ENCODE results near the gene GIMAP5. TPM values are rescaled to one million over a fixed set of nuclear protein-coding genes. Genes with fewer than 3 reads are reported as not detected.

Gene GIMAP5
- polyA plus RNA-seq, 1 of the 3 experiments (the other 2 are of a cell fraction): not detected

DNA sequence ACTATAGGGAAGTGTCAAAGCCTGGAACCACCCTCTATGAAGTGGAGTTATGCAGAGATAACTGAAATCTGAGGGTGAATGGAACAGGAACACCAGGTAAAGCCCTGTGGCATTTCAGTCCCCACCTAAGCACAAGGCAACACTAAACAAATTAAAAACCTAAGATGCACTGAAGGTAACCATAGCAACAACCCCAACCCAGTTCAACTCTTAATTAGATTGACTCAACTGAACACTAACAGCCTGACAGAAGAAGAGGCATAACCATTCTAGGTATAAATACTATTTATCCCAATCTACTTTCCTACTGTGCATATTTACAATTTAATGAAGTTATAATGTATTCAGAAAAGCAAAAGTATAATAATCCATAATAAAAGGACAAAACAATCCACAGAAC is 9.2 kb upstream of the GIMAP5 start (continued):
- TF ChIP-seq, protein P1, sequence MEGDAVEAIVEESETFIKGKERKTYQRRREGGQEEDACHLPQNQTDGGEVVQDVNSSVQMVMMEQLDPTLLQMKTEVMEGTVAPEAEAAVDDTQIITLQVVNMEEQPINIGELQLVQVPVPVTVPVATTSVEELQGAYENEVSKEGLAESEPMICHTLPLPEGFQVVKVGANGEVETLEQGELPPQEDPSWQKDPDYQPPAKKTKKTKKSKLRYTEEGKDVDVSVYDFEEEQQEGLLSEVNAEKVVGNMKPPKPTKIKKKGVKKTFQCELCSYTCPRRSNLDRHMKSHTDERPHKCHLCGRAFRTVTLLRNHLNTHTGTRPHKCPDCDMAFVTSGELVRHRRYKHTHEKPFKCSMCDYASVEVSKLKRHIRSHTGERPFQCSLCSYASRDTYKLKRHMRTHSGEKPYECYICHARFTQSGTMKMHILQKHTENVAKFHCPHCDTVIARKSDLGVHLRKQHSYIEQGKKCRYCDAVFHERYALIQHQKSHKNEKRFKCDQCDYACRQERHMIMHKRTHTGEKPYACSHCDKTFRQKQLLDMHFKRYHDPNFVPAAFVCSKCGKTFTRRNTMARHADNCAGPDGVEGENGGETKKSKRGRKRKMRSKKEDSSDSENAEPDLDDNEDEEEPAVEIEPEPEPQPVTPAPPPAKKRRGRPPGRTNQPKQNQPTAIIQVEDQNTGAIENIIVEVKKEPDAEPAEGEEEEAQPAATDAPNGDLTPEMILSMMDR (IDR thresholded peaks at IDR 0.05): no peak
- no peak for TF ChIP-seq CHD2 (IDR thresholded peaks at IDR 0.05; ENCODE audit: low read length, partially characterized antibody)
- TF ChIP-seq, protein P2, sequence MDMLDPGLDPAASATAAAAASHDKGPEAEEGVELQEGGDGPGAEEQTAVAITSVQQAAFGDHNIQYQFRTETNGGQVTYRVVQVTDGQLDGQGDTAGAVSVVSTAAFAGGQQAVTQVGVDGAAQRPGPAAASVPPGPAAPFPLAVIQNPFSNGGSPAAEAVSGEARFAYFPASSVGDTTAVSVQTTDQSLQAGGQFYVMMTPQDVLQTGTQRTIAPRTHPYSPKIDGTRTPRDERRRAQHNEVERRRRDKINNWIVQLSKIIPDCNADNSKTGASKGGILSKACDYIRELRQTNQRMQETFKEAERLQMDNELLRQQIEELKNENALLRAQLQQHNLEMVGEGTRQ (IDR thresholded peaks at IDR 0.05; ENCODE audit: borderline replicate concordance, low read depth, low read length): no peak
- no peak for TF ChIP-seq PBX3 (IDR thresholded peaks at IDR 0.05)
- TF ChIP-seq RCOR1 (IDR thresholded peaks at IDR 0.05; ENCODE audit: low read length): no peak

GRCh38 chr7:150728609-150729008 is 8.6 kb upstream of the GIMAP5 start:
- DNase-seq: no peak
- H3K36me3 ChIP-seq (replicated peaks in 1 of 2; ENCODE audit: control insufficient read depth in 1 of 2, insufficient read depth in 2 of 2, low read length in 1 of 2): no peaks in the 10 kb centered on the region
- H3K9ac ChIP-seq: no peak overlapping the region
- H3K4me1 ChIP-seq (ENCODE audit: control insufficient read depth in 1 of 2, insufficient read depth in 2 of 2, low read depth in 1 of 2, low read length in 1 of 2): no peaks in the 10 kb centered on the region
- no peak overlapping the region for H3K27ac ChIP-seq (ENCODE audit: low read depth in 2 of 2, low read length in 1 of 2)
- CTCF ChIA-PET: no interaction called here
- H3K79me2 ChIP-seq (ENCODE audit: insufficient read depth): no peaks in the 10 kb centered on the region
- H4K20me1 ChIP-seq (ENCODE audit: insufficient read depth): no peaks in the 10 kb centered on the region
- TF ChIP-seq SIN3A (IDR thresholded peaks at IDR 0.05; ENCODE audit: borderline replicate concordance, low read depth, low read length) (no peak), IRF3 (IDR thresholded peaks at IDR 0.05; ENCODE audit: low read depth, low read length) (no peak), FOXJ3 (CRISPR knock-in tag; IDR thresholded peaks at IDR 0.05) (no peak), FOSL2 (IDR thresholded peaks at IDR 0.05; ENCODE audit: borderline replicate concordance, low read depth) (no peak), POLR2AphosphoS5 (IDR thresholded peaks at IDR 0.05; ENCODE audit: low read depth, low read length) (no peak), EZH2phosphoT487 (IDR thresholded peaks at IDR 0.05; ENCODE audit: borderline replicate concordance, low read depth) (no peak), RCOR1 (IDR thresholded peaks at IDR 0.05; ENCODE audit: low read length) (no peak), REST (IDR thresholded peaks at IDR 0.05; ENCODE audit: low read depth, low read length) (no peak)
- no peak overlapping the region for H2AFZ ChIP-seq (ENCODE audit: low read depth)
- H3K9me2 ChIP-seq: no peaks in the 10 kb centered on the region
- no peaks in the 10 kb centered on the region; the same call in 1 of the 2 replicates for H3K27me3 ChIP-seq (ENCODE audit: insufficient read depth)
- no peak overlapping the region for H3K4me3 ChIP-seq (ENCODE audit: low read depth in 2 of 2, low read length in 1 of 2)
- H3K9me3 ChIP-seq: no peaks in the 10 kb centered on the region; the same call in 1 of the 2 replicates
- POLR2A ChIA-PET: no interaction called here
- H3K4me2 ChIP-seq: no peak overlapping the region
- no peaks in the 10 kb centered on the region for H3F3A ChIP-seq (replicated peaks; ENCODE audit: insufficient read depth)
